ENCODE data around the gene PROSER3. TPM values are rescaled to one million over a fixed set of nuclear protein-coding genes. Genes with fewer than 3 reads are reported as not detected.

Gene PROSER3
- total and polyA plus RNA-seq, 8 donors, result 19.0 to 22.2 (median 21.0) TPM

DNA sequence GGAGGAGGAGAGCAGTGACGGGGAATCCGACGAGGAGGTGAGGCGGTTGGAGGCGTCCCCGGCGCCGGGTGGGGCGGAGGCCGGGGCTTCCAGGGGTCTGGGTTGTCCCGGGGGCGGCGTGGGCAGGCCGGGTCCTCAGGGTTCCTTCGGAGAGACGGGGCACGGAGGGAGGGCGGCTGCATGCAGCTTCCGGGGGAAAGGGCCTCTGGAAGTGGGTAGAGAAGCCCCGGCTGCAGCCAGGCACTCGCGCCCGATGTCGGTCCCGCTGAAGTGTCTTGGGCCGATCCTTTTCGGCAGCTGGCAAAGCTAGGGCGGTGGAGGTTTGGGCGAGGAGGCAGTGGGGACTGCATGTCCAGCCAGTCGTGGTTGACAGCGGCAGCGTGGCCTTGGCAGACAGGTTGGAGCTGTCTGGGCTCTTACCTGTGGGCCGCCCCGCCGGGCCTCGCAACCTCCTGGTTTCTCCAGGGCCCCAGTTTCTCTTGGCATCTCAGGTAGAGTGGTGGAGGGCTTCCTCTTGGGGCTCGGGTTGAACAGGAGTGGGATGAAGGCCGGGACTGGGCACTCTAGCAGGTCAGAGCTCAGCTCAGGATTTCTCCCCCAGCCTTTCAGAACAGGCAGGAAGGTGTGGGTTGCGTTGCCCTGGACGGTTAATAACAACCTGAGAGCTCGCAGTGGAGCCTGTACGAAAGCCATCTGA is 39.5 kb upstream of the PROSER3 start:
- H3K27me3 ChIP-seq, result no peaks in the 10 kb centered on the region
- intact Hi-C loops (cut with DNase I), result no loop called here
- no peak for TF ChIP-seq CTCF (IDR thresholded peaks at IDR 0.05)
- peak overlapping the region; percentile 72 to 82 for H3K27ac ChIP-seq
- H3K9me3 ChIP-seq, result no peaks in the 10 kb centered on the region
- peaks cover 0 to 40% of the 10 kb centered on the region in 2 donors for H3K36me3 ChIP-seq
- ATAC-seq (no peak), DNase-seq (peak in 2 of 4 donors; percentile 54 to 88)
- H3K4me3 ChIP-seq, result peak overlapping the region; percentile 81 to 95
- peaks cover 12 to 37% of the 10 kb centered on the region in 2 donors for H3K4me1 ChIP-seq

DNA sequence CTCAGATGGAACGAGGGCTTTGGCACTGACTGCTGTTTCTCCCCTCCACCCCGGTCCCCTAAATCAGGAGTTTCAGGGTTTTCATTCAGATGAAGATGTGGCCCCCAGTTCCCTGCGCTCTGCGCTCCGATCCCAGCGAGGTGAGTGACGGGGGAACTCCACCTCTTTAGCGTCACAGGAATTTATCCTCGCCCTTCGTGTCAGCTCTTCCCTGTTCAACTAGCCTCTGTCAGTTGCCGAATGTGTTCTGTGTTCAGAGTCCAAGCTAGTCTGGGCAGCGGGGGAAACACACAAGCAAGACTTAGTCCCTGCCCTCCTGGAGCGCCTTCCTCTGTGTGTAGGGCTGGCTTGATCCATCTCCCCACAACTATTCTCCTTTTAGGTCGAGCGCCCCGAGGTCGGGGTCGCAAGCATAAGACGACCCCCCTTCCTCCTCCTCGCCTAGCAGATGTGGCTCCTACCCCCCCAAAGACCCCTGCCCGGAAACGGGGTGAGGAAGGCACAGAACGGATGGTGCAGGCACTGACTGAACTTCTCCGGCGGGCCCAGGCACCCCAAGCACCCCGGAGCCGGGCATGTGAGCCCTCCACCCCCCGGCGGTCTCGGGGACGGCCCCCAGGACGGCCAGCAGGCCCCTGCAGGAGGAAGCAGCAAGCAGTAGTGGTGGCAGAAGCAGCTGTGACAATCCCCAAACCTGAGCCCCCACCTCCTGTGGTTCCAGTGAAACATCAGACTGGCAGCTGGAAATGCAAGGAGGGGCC is 38.4 kb upstream of the PROSER3 start:
- H3K4me1 ChIP-seq, result peaks cover 12 to 37% of the 10 kb centered on the region in 2 donors
- intact Hi-C loops (cut with DNase I), result no loop called here
- H3K27me3 ChIP-seq, result no peaks in the 10 kb centered on the region
- H3K27ac ChIP-seq, result no peak overlapping the region
- ATAC-seq, result no peak
- TF ChIP-seq CTCF (IDR thresholded peaks at IDR 0.05), result no peak
- H3K36me3 ChIP-seq, result peaks cover 0 to 51% of the 10 kb centered on the region in 2 donors
- DNase-seq, result peak in 1 of 4 donors; percentile 79
- H3K4me3 ChIP-seq, result peak overlapping the region in 1 of 2 donors; percentile 95
- H3K9me3 ChIP-seq, result no peaks in the 10 kb centered on the region

- Histone ChIP-seq H3K36me3 (peaks cover 0 to 56% of the 10 kb centered on the region in 2 donors), H3K4me3 (no peak overlapping the region)
- intact Hi-C loops (cut with DNase I), result no loop called here
Measured at GRCh38 chr19:35720163-35720524, 37.8 kb upstream of the PROSER3 start.

GRCh38 chr19:35720648-35721047 is 37.3 kb upstream of the PROSER3 start:
- no peak for TF ChIP-seq CTCF (IDR thresholded peaks at IDR 0.05)
- Histone ChIP-seq H3K27ac (no peak overlapping the region), H3K4me1 (peaks cover 10 to 33% of the 10 kb centered on the region in 2 donors), H3K9me3 (no peaks in the 10 kb centered on the region), H3K27me3 (no peaks in the 10 kb centered on the region), H3K4me3 (no peak overlapping the region), H3K36me3 (peaks cover 0 to 61% of the 10 kb centered on the region in 2 donors)
- intact Hi-C loops (cut with DNase I), result no loop called here
- ATAC-seq (no peak), DNase-seq (no peak)

More at GRCh38 chr19:35720163-35720524, 37.8 kb upstream of the PROSER3 start:
- no peaks in the 10 kb centered on the region for H3K27me3 ChIP-seq
- peaks cover 12 to 37% of the 10 kb centered on the region in 2 donors for H3K4me1 ChIP-seq
- no peak for TF ChIP-seq CTCF (IDR thresholded peaks at IDR 0.05)
- H3K27ac ChIP-seq, result no peak overlapping the region
- no peaks in the 10 kb centered on the region for H3K9me3 ChIP-seq
- DNase-seq, result no peak
- no peak for ATAC-seq

- DNase-seq (no peak), ATAC-seq (no peak)
- H3K9me3 ChIP-seq, result no peaks in the 10 kb centered on the region
- TF ChIP-seq CTCF (IDR thresholded peaks at IDR 0.05), result no peak
- no peak overlapping the region for H3K4me3 ChIP-seq
- intact Hi-C loops (cut with DNase I), result no loop called here
- H3K27ac ChIP-seq, result no peak overlapping the region
- no peaks in the 10 kb centered on the region for H3K27me3 ChIP-seq
- peaks cover 0 to 68% of the 10 kb centered on the region in 2 donors for H3K36me3 ChIP-seq
- H3K4me1 ChIP-seq, result peaks cover 5 to 26% of the 10 kb centered on the region in 2 donors
Measured at GRCh38 chr19:35721374-35721773, 36.6 kb upstream of the PROSER3 start.
